CD8-positive, alpha-beta memory T cell (primary cell): ENCODE data around the gene CLCN1. TPM values are rescaled to one million over a fixed set of nuclear protein-coding genes. Genes with fewer than 3 reads are reported as not detected.
A peak's percentile ranks its signal among the peaks of the same experiment; 100 is the strongest.

ENCODE experiments used
- CTCF ChIA-PET: fragments of 350-600 bp; sonication (Branson Sonifier 250); formaldehyde crosslinking; loops from one replicate; lab custom pipeline; 2021; ENCODE audit warnings: antibody characterized with exemption; lab: Charles Lee
- POLR2A ChIA-PET: fragments of 350-600 bp; sonication (Branson Sonifier 250); formaldehyde crosslinking; loops from one replicate; lab custom pipeline; 2021; ENCODE audit warnings: antibody characterized with exemption; lab: Charles Lee
- DNase-seq, 5 donors: peaks; one replicate each; pipeline versions ENCODE4 v3.0.0 to v3.0.0-alpha.2; 2020 to 2022; ENCODE audit warnings: mixed read lengths in 1 of 5
- H3K27ac ChIP-seq: one replicate; pipeline ENCODE4 v1.7.0; 2013; ENCODE audit warnings: low read depth, mild to moderate bottlenecking, low read length, moderate library complexity
- H3K27me3 ChIP-seq: 2 replicates; pipeline ENCODE4 v1.7.0; 2013; ENCODE audit warnings: low read length, mild to moderate bottlenecking; ENCODE audit not compliant: insufficient read depth, poor library complexity, severe bottlenecking
- H3K36me3 ChIP-seq: 2 replicates; pipeline ENCODE4 v1.7.0; 2013; ENCODE audit warnings: mild to moderate bottlenecking, low read length, moderate library complexity; ENCODE audit not compliant: insufficient read depth
- H3K4me1 ChIP-seq: 2 replicates; pipeline ENCODE4 v1.7.0; 2013; ENCODE audit warnings: mild to moderate bottlenecking, low read length, moderate library complexity; ENCODE audit not compliant: insufficient read depth
- H3K4me3 ChIP-seq: 2 replicates; pipeline ENCODE4 v1.7.0; 2013; ENCODE audit warnings: mild to moderate bottlenecking, low read length
- H3K9me3 ChIP-seq: 2 replicates; pipeline ENCODE4 v1.7.0; 2013; ENCODE audit warnings: mild to moderate bottlenecking, low read length
- H3K27ac Mint-ChIP-seq, 8 donors: one replicate each; pipeline ENCODE4 v1.8.0; 2020 to 2021; ENCODE audit warnings: mixed read lengths in 8 of 8, mild to moderate bottlenecking in 6 of 8, inconsistent platforms in 3 of 8, moderate library complexity in 3 of 8
- H3K27me3 Mint-ChIP-seq, 2 donors: one replicate each; pipeline ENCODE4 v1.8.0; 2020 to 2021; ENCODE audit warnings: mixed read lengths in 2 of 2, mild to moderate bottlenecking in 1 of 2, moderate library complexity in 1 of 2
- H3K36me3 Mint-ChIP-seq, 3 donors: one replicate each; pipeline ENCODE4 v1.8.0; 2020 to 2021; ENCODE audit warnings: mixed read lengths in 3 of 3, inconsistent platforms in 1 of 3, mild to moderate bottlenecking in 1 of 3
- H3K4me1 Mint-ChIP-seq, 3 donors: one replicate each; pipeline ENCODE4 v1.8.0; 2020 to 2021; ENCODE audit warnings: mixed read lengths in 3 of 3, inconsistent platforms in 1 of 3, mild to moderate bottlenecking in 1 of 3
- H3K4me3 Mint-ChIP-seq, 7 donors: one replicate each; pipeline ENCODE4 v1.8.0; 2020 to 2021; ENCODE audit warnings: mixed read lengths in 7 of 7, mild to moderate bottlenecking in 6 of 7, moderate library complexity in 4 of 7, inconsistent platforms in 2 of 7
- H3K9me3 Mint-ChIP-seq, 5 donors: one replicate each; pipeline ENCODE4 v1.8.0; 2020 to 2022; ENCODE audit warnings: mixed read lengths in 5 of 5, mild to moderate bottlenecking in 3 of 5, moderate library complexity in 2 of 5, inconsistent platforms in 1 of 5
- polyA plus RNA-seq: library from polyadenylated mRNA; unstranded; fragments of 300-500 nt; fragmentation: Illumina TruSeq; gene quantifications from one replicate; pipeline ENCODE4 v1.2.3, GENCODE V29; 2021
- total RNA-seq, 2 experiments: library from RNA; stranded (reverse); gene quantifications; one replicate each; pipeline ENCODE4 v1.2.3, GENCODE V29; 2021

The CLCN1 gene
- total RNA-seq (under 1 TPM in 1 of 2 experiments, not detected in 1; 0.11 TPM), polyA plus RNA-seq (not detected)

DNA sequence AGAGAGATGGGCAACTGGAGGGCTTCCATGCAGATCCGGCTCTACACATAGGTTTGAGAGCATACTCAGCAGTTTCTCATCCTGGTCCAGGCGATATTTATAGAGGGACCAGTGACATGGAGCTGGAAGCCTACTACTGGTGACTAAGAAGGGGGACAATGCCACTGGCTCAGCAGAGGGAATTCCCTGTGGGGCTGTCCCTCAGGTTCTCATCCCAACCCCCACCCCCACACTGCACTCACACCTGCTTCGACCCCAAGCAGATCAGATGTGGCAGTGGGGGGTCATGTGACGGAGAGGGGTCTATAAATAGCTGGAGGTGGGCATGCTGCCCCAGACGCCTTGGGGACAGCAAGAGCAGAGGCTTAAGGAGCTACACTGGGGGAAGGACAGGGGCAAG, at the start of gene CLCN1:
Gene CLCN1 (plus strand): TSS at position 336 of the 400 bp plus-strand sequence. CDS start 102 bp downstream, outside the sequence.
- no peak within 1 kb of the TSS for H3K27ac Mint-ChIP-seq
- H3K9me3 Mint-ChIP-seq = no peaks in the 10 kb centered on the region
- Histone ChIP-seq H3K27me3 (no peaks in the 10 kb centered on the region), H3K27ac (no peak within 1 kb of the TSS), H3K36me3 (no peaks in the 10 kb centered on the region), H3K9me3 (no peaks in the 10 kb centered on the region), H3K4me1 (peaks cover 6% of the 10 kb centered on the region), H3K4me3 (no peak within 1 kb of the TSS)
- H3K36me3 Mint-ChIP-seq = no peaks in the 10 kb centered on the region
- H3K4me3 Mint-ChIP-seq = no peak within 1 kb of the TSS
- peaks cover 3 to 4% of the 10 kb centered on the region in 2 donors for H3K27me3 Mint-ChIP-seq
- CTCF ChIA-PET = no interaction called here
- no peak for DNase-seq
- POLR2A ChIA-PET = no interaction called here
- peaks cover 11 to 16% (median 13%) of the 10 kb centered on the region in 3 donors for H3K4me1 Mint-ChIP-seq

- ChIA-PET CTCF (interaction anchor here (1.1 to 1.7 kb wide), 3 partner anchors 11 to 148 kb away, joined by 4 to 5 read pairs (median 4); no protein-coding TSS in a partner anchor), POLR2A (interaction anchor here (1.5 kb wide), 1 partner anchor 10 kb away, joined by 3 read pairs; no protein-coding TSS in a partner anchor)
- Histone ChIP-seq H3K9me3 (no peaks in the 10 kb centered on the region), H3K27ac (peak overlapping the region; percentile 2), H3K4me1 (peaks cover 15% of the 10 kb centered on the region), H3K27me3 (no peaks in the 10 kb centered on the region), H3K36me3 (peaks cover 26% of the 10 kb centered on the region), H3K4me3 (no peak overlapping the region)
- DNase-seq = no peak
- H3K27me3 Mint-ChIP-seq = no peaks in the 10 kb centered on the region
- peaks cover 22 to 59% (median 41%) of the 10 kb centered on the region in 3 donors for H3K4me1 Mint-ChIP-seq
- no peaks in the 10 kb centered on the region for H3K9me3 Mint-ChIP-seq
- peaks cover 0 to 62% (median 21%) of the 10 kb centered on the region in 3 donors for H3K36me3 Mint-ChIP-seq
- no peak overlapping the region for H3K4me3 Mint-ChIP-seq
- peak overlapping the region in 7 of 8 donors; percentile 9 to 84 (median 52) for H3K27ac Mint-ChIP-seq
Observed at GRCh38 chr7:143269251-143269650, 46.7 kb upstream of the CLCN1 start.

GRCh38 chr7:143271240-143271639, 44.7 kb upstream of the CLCN1 start:
- no peaks in the 10 kb centered on the region for H3K9me3 ChIP-seq
- H3K4me1 ChIP-seq = no peaks in the 10 kb centered on the region
- H3K36me3 ChIP-seq = peaks cover 26% of the 10 kb centered on the region
- ChIA-PET POLR2A (interaction anchor here (0.8 kb wide), 1 partner anchor 8 kb away, joined by 5 read pairs; the partner anchor contains the start of gene GSTK1), CTCF (interaction anchor here (1.4 to 1.8 kb wide), 2 partner anchors 28 to 30 kb away, joined by 5 to 9 read pairs; no protein-coding TSS in a partner anchor)
- Mint-ChIP-seq H3K27ac (peak overlapping the region in 6 of 8 donors; percentile 20 to 68 (median 60)), H3K4me3 (no peak overlapping the region), H3K36me3 (peaks cover 0 to 44% (median 13%) of the 10 kb centered on the region in 3 donors), H3K9me3 (no peaks in the 10 kb centered on the region), H3K27me3 (no peaks in the 10 kb centered on the region), H3K4me1 (peaks cover 7 to 39% (median 21%) of the 10 kb centered on the region in 3 donors)
- no peak overlapping the region for H3K4me3 ChIP-seq
- no peak for DNase-seq
- H3K27ac ChIP-seq = no peak overlapping the region
- H3K27me3 ChIP-seq = no peaks in the 10 kb centered on the region

DNA sequence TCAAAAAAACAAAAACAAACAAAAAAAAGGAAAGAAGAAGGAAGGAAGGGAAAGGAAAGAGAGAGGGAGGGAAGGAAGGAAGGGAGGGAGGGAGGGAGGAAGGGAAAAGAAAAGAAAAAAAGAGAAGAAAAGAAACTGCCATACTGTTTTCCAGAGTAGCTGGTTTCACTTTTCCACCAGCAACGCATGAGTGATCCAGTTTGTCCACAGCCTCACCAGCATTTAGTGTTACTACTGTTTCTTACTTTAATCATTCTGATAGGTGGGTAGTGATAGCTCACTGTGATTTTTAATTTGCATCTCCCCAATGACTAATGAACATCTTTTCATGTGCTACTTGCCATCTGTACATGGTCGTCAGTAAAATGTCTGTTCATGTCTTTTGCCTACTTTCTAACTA, 43.0 kb upstream of the CLCN1 start:
- Histone ChIP-seq H3K9me3 (no peaks in the 10 kb centered on the region), H3K27ac (no peak overlapping the region), H3K27me3 (no peaks in the 10 kb centered on the region), H3K4me3 (no peak overlapping the region), H3K36me3 (peaks cover 14% of the 10 kb centered on the region), H3K4me1 (no peaks in the 10 kb centered on the region)
- no peaks in the 10 kb centered on the region for H3K9me3 Mint-ChIP-seq
- no peak overlapping the region for H3K27ac Mint-ChIP-seq
- peaks cover 3 to 28% (median 19%) of the 10 kb centered on the region in 3 donors for H3K4me1 Mint-ChIP-seq
- H3K27me3 Mint-ChIP-seq = no peaks in the 10 kb centered on the region
- CTCF ChIA-PET = interaction anchor here (0.7 to 1.8 kb wide), 5 partner anchors 8 to 32 kb away, joined by 3 to 9 read pairs (median 3); partner anchors contain the start of gene GSTK1
- H3K4me3 Mint-ChIP-seq = no peak overlapping the region
- peaks cover 0 to 30% (median 11%) of the 10 kb centered on the region in 3 donors for H3K36me3 Mint-ChIP-seq
- POLR2A ChIA-PET = interaction anchor here (0.6 to 0.7 kb wide), 2 partner anchors 22 to 92 kb away, joined by 5 to 6 read pairs; no protein-coding TSS in a partner anchor
- no peak for DNase-seq

DNA sequence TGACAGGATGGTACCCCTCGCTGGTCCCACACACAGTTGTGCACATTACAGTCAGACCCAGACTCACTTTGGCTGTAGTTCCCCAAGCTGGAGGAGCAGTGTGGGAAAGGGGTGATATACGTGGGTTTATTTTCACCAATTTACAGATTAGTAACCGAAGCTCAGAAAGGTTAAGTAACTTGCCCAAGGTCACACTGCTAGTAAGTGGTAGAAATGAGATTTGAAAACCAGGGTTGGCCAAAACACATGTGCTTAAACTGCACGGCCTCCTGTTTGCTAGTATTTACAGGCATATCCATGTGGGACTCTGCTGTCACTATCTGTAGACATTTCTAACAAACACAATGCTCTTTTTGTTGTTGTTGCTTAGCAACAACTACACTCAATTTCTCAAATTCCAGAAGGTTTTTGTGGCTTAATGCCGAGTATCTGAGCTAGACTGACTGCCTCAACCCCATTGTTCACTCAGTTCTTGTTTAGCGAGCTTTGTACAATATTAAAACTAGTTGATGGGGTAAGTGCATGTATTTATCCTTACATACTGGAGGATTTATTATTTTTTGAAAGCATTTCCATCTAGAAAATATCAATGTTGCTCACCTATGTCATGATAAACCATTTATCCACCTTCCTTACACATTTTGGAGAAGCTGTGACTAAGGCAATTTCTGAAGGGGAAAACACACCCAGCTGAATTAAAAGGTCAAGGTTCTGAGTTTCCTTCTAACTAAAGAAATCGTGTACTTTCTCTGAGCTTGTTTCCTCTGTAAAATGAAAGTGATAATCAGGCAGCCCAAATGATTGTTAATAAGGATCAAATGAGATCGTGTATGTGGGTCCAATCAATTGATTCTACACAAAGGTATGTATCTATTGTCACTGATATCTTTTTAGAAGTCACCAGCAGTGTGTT, 36.5 kb upstream of the CLCN1 start:
- Histone ChIP-seq H3K27me3 (no peaks in the 10 kb centered on the region), H3K27ac (peak overlapping the region; percentile 33), H3K4me1 (peaks cover 27% of the 10 kb centered on the region), H3K36me3 (no peaks in the 10 kb centered on the region), H3K4me3 (peak overlapping the region; percentile 8), H3K9me3 (no peaks in the 10 kb centered on the region)
- DNase-seq = peak in 2 of 5 donors; percentile 26 to 41
- POLR2A ChIA-PET = interaction anchor here (0.5 to 1.5 kb wide), 6 partner anchors 9 to 59 kb away, joined by 3 to 8 read pairs (median 5); partner anchors contain the start of genes CASP2 and GSTK1
- no peaks in the 10 kb centered on the region for H3K36me3 Mint-ChIP-seq
- no peaks in the 10 kb centered on the region for H3K9me3 Mint-ChIP-seq
- H3K4me1 Mint-ChIP-seq = peaks cover 33 to 43% (median 34%) of the 10 kb centered on the region in 3 donors
- CTCF ChIA-PET = interaction anchor here (0.7 to 4.8 kb wide), 14 partner anchors 8 to 137 kb away, joined by 3 to 27 read pairs (median 4); partner anchors contain the start of genes CASP2 and GSTK1
- H3K4me3 Mint-ChIP-seq = peak overlapping the region; percentile 34 to 85 (median 73)
- peak overlapping the region; percentile 82 to 96 (median 90) for H3K27ac Mint-ChIP-seq
- H3K27me3 Mint-ChIP-seq = no peaks in the 10 kb centered on the region

DNA sequence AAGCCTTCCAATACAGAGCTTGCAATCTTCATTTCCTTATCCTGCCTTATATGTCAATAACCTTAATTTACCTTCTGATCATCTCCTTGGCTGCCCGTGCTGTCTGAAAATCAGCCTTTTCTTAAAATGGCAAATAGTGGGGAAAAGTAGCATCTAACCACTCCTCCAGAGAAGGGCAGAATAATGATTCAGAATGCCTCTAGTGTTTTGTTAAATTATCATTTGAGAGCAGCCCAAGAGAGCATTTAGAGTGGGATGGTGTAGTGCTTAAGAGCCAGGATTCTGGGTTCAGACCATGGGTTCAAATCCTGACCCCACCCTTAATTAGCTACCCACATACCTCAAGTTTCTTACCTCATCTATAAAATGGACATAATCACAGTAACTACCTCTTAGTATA, 35.8 kb upstream of the CLCN1 start:
- H3K4me3 ChIP-seq = peak overlapping the region; percentile 8
- H3K9me3 ChIP-seq = no peaks in the 10 kb centered on the region
- DNase-seq = no peak
- CTCF ChIA-PET = interaction anchor here (0.9 to 4.8 kb wide), 13 partner anchors 8 to 136 kb away, joined by 3 to 27 read pairs (median 5); partner anchors contain the start of genes CASP2 and GSTK1
- Mint-ChIP-seq H3K4me3 (peak overlapping the region; percentile 34 to 85 (median 73)), H3K27me3 (no peaks in the 10 kb centered on the region), H3K36me3 (no peaks in the 10 kb centered on the region), H3K4me1 (peaks cover 33 to 44% (median 34%) of the 10 kb centered on the region in 3 donors), H3K9me3 (no peaks in the 10 kb centered on the region), H3K27ac (peak overlapping the region; percentile 82 to 93 (median 90))
- no peaks in the 10 kb centered on the region for H3K36me3 ChIP-seq
- H3K4me1 ChIP-seq = peaks cover 27% of the 10 kb centered on the region
- H3K27ac ChIP-seq = peak overlapping the region; percentile 33
- H3K27me3 ChIP-seq = no peaks in the 10 kb centered on the region
- POLR2A ChIA-PET = interaction anchor here (0.5 to 1.5 kb wide), 4 partner anchors 8 to 58 kb away, joined by 4 to 8 read pairs (median 6); partner anchors contain the start of genes CASP2 and GSTK1

GRCh38 chr7:143280566-143280965, 35.3 kb upstream of the CLCN1 start:
- no peaks in the 10 kb centered on the region for H3K36me3 Mint-ChIP-seq
- H3K4me3 ChIP-seq = no peak overlapping the region
- H3K27ac ChIP-seq = no peak overlapping the region
- H3K4me3 Mint-ChIP-seq = peak overlapping the region in 4 of 7 donors; percentile 66 to 85 (median 73)
- peak overlapping the region in 7 of 8 donors; percentile 67 to 93 (median 90) for H3K27ac Mint-ChIP-seq
- peaks cover 27% of the 10 kb centered on the region for H3K4me1 ChIP-seq
- no peaks in the 10 kb centered on the region for H3K36me3 ChIP-seq
- H3K9me3 ChIP-seq = no peaks in the 10 kb centered on the region
- no peaks in the 10 kb centered on the region for H3K9me3 Mint-ChIP-seq
- ChIA-PET CTCF (interaction anchor here (1.1 to 4.8 kb wide), 7 partner anchors 11 to 100 kb away, joined by 3 to 27 read pairs (median 6); partner anchors contain the start of gene GSTK1), POLR2A (interaction anchor here (1.5 kb wide), 1 partner anchor 25 kb away, joined by 6 read pairs; no protein-coding TSS in a partner anchor)
- H3K27me3 ChIP-seq = no peaks in the 10 kb centered on the region
- peaks cover 33 to 44% (median 36%) of the 10 kb centered on the region in 3 donors for H3K4me1 Mint-ChIP-seq
- no peaks in the 10 kb centered on the region for H3K27me3 Mint-ChIP-seq
- no peak for DNase-seq
